ENCODE results near the gene SIT1.
A peak's percentile ranks its signal among the peaks of the same experiment; 100 is the strongest.

Gene SIT1

DNA sequence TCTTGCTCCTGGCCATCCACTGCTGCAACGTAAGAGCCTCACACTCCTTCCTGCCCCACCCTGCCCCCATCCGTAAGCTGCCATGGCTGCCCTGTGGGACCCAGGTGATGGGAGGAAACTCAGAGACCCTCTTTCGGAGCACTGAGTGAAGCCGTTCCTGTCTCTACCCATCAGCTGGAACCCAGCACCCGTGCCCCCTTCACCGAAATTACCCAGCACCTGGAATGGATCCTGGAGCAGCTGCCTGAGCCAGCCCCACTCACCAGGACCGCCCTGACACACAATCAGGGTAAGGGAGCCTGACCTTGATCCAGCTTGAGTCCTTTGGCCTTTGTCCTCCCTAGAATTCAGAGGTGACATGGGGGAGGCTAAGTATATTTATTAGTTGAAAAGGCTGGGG lies 42.5 kb downstream of the SIT1 start:
- TF ChIP-seq YY1 (tag by site-specific recombination; IDR thresholded peaks at IDR 0.05), result no peak
- no peak for TF ChIP-seq ZNF623 (tag by site-specific recombination; IDR thresholded peaks at IDR 0.05)
- TF ChIP-seq ZNF530 (tag by site-specific recombination; IDR thresholded peaks at IDR 0.05; ENCODE audit: low read depth), result no peak
- TF ChIP-seq, protein P1, sequence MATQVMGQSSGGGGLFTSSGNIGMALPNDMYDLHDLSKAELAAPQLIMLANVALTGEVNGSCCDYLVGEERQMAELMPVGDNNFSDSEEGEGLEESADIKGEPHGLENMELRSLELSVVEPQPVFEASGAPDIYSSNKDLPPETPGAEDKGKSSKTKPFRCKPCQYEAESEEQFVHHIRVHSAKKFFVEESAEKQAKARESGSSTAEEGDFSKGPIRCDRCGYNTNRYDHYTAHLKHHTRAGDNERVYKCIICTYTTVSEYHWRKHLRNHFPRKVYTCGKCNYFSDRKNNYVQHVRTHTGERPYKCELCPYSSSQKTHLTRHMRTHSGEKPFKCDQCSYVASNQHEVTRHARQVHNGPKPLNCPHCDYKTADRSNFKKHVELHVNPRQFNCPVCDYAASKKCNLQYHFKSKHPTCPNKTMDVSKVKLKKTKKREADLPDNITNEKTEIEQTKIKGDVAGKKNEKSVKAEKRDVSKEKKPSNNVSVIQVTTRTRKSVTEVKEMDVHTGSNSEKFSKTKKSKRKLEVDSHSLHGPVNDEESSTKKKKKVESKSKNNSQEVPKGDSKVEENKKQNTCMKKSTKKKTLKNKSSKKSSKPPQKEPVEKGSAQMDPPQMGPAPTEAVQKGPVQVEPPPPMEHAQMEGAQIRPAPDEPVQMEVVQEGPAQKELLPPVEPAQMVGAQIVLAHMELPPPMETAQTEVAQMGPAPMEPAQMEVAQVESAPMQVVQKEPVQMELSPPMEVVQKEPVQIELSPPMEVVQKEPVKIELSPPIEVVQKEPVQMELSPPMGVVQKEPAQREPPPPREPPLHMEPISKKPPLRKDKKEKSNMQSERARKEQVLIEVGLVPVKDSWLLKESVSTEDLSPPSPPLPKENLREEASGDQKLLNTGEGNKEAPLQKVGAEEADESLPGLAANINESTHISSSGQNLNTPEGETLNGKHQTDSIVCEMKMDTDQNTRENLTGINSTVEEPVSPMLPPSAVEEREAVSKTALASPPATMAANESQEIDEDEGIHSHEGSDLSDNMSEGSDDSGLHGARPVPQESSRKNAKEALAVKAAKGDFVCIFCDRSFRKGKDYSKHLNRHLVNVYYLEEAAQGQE (tag by site-specific recombination; IDR thresholded peaks at IDR 0.05), result no peak
- TF ChIP-seq, protein P2, sequence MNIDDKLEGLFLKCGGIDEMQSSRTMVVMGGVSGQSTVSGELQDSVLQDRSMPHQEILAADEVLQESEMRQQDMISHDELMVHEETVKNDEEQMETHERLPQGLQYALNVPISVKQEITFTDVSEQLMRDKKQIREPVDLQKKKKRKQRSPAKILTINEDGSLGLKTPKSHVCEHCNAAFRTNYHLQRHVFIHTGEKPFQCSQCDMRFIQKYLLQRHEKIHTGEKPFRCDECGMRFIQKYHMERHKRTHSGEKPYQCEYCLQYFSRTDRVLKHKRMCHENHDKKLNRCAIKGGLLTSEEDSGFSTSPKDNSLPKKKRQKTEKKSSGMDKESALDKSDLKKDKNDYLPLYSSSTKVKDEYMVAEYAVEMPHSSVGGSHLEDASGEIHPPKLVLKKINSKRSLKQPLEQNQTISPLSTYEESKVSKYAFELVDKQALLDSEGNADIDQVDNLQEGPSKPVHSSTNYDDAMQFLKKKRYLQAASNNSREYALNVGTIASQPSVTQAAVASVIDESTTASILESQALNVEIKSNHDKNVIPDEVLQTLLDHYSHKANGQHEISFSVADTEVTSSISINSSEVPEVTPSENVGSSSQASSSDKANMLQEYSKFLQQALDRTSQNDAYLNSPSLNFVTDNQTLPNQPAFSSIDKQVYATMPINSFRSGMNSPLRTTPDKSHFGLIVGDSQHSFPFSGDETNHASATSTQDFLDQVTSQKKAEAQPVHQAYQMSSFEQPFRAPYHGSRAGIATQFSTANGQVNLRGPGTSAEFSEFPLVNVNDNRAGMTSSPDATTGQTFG (tag by site-specific recombination; IDR thresholded peaks at IDR 0.05; ENCODE audit: borderline replicate concordance), result no peak
- TF ChIP-seq, protein P3, sequence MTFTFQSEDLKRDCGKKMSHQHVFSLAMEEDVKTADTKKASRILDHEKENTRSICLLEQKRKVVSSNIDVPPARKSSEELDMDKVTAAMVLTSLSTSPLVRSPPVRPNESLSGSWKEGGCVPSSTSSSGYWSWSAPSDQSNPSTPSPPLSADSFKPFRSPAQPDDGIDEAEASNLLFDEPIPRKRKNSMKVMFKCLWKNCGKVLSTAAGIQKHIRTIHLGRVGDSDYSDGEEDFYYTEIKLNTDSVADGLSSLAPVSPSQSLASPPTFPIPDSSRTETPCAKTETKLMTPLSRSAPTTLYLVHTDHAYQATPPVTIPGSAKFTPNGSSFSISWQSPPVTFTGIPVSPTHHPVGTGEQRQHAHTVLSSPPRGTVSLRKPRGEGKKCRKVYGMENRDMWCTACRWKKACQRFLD (tag by site-specific recombination; IDR thresholded peaks at IDR 0.05), result no peak
- TF ChIP-seq MZF1 (tag by site-specific recombination; IDR thresholded peaks at IDR 0.05; ENCODE audit: borderline replicate concordance), result no peak
- no peak for TF ChIP-seq ZNF214 (tag by site-specific recombination; IDR thresholded peaks at IDR 0.05; ENCODE audit: borderline replicate concordance)
- TF ChIP-seq ZFP69B (tag by site-specific recombination; IDR thresholded peaks at IDR 0.05), result no peak
- TF ChIP-seq ZNF133 (tag by site-specific recombination; IDR thresholded peaks at IDR 0.05), result no peak
- no peak overlapping the region for H3K27ac ChIP-seq (ENCODE audit: extremely low read depth, low read depth, low read length)
- no peak overlapping the region for H3K4me3 ChIP-seq (ENCODE audit: low read depth, low read length)
- H3K9me3 ChIP-seq (ENCODE audit: control insufficient read depth, insufficient read depth, low read depth, low read length), result no peaks in the 10 kb centered on the region
- no peaks in the 10 kb centered on the region for H3K4me1 ChIP-seq (ENCODE audit: control insufficient read depth, insufficient read depth, low read length)
- POLR2A ChIA-PET, result interaction anchor here (0.7 to 1.5 kb wide), 3 partner anchors 21 to 1153 kb away, joined by 3 to 5 read pairs (median 5); no protein-coding TSS in a partner anchor
- CTCF ChIA-PET, result interaction anchor here (0.9 kb wide), 1 partner anchor 39 kb away, joined by 3 read pairs; no protein-coding TSS in a partner anchor
- H3K36me3 ChIP-seq (ENCODE audit: control insufficient read depth in 2 of 2, insufficient read depth in 1 of 2, low read length in 2 of 2), result peaks cover 0 to 41% of the 10 kb centered on the region in 2 experiments; a peak in 1 of 3 replicates

DNA sequence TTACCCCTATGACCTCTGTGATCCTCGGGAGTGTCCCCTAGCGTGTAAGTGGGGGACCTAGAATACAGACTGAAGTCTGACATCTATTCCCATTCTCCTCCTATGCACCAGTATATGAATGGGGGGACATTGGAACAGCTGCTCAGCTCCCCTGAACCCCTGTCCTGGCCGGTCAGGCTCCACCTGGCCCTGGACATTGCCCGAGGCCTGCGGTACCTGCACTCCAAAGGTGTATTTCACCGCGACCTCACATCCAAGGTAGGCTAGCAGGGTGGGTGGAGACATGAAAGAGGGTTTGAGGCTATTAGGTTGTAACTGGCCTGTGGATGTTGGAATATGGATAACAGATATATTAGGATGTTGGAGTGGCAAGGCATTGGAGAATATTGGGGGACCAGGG lies 44.0 kb downstream of the SIT1 start:
- H3K4me3 ChIP-seq (ENCODE audit: low read depth, low read length), result no peak overlapping the region
- CTCF ChIA-PET, result interaction anchor here (0.6 to 1.2 kb wide), 2 partner anchors 9 to 10 kb away, joined by 3 to 6 read pairs; no protein-coding TSS in a partner anchor

DNA sequence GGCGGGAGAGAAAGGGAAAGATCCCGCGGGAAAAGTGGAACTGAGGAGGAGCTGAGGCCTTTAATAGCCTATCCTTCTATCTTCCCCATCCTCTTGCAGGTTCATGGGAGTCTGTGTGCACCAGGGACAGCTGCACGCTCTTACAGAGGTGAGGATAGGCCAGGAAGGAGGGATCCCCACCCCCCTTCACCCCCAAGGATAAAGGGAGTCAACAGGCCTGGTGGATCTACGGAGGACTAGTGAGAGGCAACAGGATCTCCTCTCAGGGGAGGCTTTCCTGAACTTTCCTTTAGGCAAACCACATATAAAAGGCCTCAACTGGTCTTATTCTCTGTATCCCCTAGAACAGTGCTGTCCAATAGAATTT lies 44.6 kb downstream of the SIT1 start:
- peak overlapping the region; percentile 85; the same call in 1 of the 2 replicates for H3K27ac ChIP-seq (ENCODE audit: extremely low read depth, low read depth, low read length)
- H3K36me3 ChIP-seq (ENCODE audit: control insufficient read depth in 2 of 2, insufficient read depth in 1 of 2, low read length in 2 of 2), result peaks cover 0 to 41% of the 10 kb centered on the region in 2 experiments; a peak in 1 of 3 replicates
- H3K4me3 ChIP-seq (ENCODE audit: low read depth, low read length), result peak overlapping the region; percentile 54
- H3K9me3 ChIP-seq (ENCODE audit: control insufficient read depth, insufficient read depth, low read depth, low read length), result no peaks in the 10 kb centered on the region
- POLR2A ChIA-PET, result interaction anchor here (0.5 to 0.6 kb wide), 2 partner anchors 23 to 151 kb away, joined by 3 to 4 read pairs; no protein-coding TSS in a partner anchor
- CTCF ChIA-PET, result interaction anchor here (0.6 to 1.2 kb wide), 2 partner anchors 9 to 11 kb away, joined by 3 to 6 read pairs; no protein-coding TSS in a partner anchor
- no peaks in the 10 kb centered on the region for H3K4me1 ChIP-seq (ENCODE audit: control insufficient read depth, insufficient read depth, low read length)
- TF ChIP-seq, protein P4, sequence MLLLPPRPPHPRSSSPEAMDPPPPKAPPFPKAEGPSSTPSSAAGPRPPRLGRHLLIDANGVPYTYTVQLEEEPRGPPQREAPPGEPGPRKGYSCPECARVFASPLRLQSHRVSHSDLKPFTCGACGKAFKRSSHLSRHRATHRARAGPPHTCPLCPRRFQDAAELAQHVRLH (tag by site-specific recombination; IDR thresholded peaks at IDR 0.05), result no peak
- TF ChIP-seq, protein P5, sequence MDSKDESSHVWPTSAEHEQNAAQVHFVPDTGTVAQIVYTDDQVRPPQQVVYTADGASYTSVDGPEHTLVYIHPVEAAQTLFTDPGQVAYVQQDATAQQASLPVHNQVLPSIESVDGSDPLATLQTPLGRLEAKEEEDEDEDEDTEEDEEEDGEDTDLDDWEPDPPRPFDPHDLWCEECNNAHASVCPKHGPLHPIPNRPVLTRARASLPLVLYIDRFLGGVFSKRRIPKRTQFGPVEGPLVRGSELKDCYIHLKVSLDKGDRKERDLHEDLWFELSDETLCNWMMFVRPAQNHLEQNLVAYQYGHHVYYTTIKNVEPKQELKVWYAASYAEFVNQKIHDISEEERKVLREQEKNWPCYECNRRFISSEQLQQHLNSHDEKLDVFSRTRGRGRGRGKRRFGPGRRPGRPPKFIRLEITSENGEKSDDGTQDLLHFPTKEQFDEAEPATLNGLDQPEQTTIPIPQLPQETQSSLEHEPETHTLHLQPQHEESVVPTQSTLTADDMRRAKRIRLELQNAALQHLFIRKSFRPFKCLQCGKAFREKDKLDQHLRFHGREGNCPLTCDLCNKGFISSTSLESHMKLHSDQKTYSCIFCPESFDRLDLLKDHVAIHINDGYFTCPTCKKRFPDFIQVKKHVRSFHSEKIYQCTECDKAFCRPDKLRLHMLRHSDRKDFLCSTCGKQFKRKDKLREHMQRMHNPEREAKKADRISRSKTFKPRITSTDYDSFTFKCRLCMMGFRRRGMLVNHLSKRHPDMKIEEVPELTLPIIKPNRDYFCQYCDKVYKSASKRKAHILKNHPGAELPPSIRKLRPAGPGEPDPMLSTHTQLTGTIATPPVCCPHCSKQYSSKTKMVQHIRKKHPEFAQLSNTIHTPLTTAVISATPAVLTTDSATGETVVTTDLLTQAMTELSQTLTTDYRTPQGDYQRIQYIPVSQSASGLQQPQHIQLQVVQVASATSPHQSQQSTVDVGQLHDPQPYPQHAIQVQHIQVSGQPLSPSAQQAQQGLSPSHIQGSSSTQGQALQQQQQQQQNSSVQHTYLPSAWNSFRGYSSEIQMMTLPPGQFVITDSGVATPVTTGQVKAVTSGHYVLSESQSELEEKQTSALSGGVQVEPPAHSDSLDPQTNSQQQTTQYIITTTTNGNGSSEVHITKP (tag by site-specific recombination; IDR thresholded peaks at IDR 0.05), result 0 out of 2 replicates have a peak, but pooled peaks have one; percentile 6
- TF ChIP-seq ZFP69B (tag by site-specific recombination; IDR thresholded peaks at IDR 0.05) (no peak), PRDM1 (tag by site-specific recombination; IDR thresholded peaks at IDR 0.05) (peak; percentile 47; the same call in 1 of the 2 replicates), ZNF394 (tag by site-specific recombination; IDR thresholded peaks at IDR 0.05; ENCODE audit: borderline replicate concordance) (0 out of 2 replicates have a peak, but pooled peaks have one; percentile 29)

More for the DNA sequence above, 44.0 kb downstream of the SIT1 start:
- TF ChIP-seq ZNF394 (tag by site-specific recombination; IDR thresholded peaks at IDR 0.05; ENCODE audit: borderline replicate concordance) (no peak), ZNF514 (tag by site-specific recombination; IDR thresholded peaks at IDR 0.05) (no peak), SP2 (tag by site-specific recombination; IDR thresholded peaks at IDR 0.05) (no peak), ZNF341 (tag by site-specific recombination; IDR thresholded peaks at IDR 0.05; ENCODE audit: low read depth) (peak; percentile 47), ZNF426 (tag by site-specific recombination; IDR thresholded peaks at IDR 0.05) (no peak), ZNF548 (tag by site-specific recombination; IDR thresholded peaks at IDR 0.05) (no peak), ZSCAN23 (tag by site-specific recombination; IDR thresholded peaks at IDR 0.05) (no peak)
- POLR2A ChIA-PET, result no interaction called here
- Histone ChIP-seq H3K27ac (ENCODE audit: extremely low read depth, low read depth, low read length) (no peak overlapping the region), H3K36me3 (ENCODE audit: control insufficient read depth in 2 of 2, insufficient read depth in 1 of 2, low read length in 2 of 2) (peaks cover 0 to 41% of the 10 kb centered on the region in 2 experiments; a peak in 1 of 3 replicates), H3K4me1 (ENCODE audit: control insufficient read depth, insufficient read depth, low read length) (no peaks in the 10 kb centered on the region), H3K9me3 (ENCODE audit: control insufficient read depth, insufficient read depth, low read depth, low read length) (no peaks in the 10 kb centered on the region)
